OCI-LY3 (cell line): Measurements from ENCODE around the gene OR4K1.

ENCODE experiments used
- H2AFZ ChIP-seq: fragments of 200-600, 300-600 bp; shearing (Covaris generic); 2 replicates; pipeline ENCODE4 v1.6.0; 2014; ENCODE audit warnings: antibody characterized with exemption, low read depth, low read length
- H3K27ac ChIP-seq: fragments of 200-600, 300-600 bp; sonication (generic); 2 replicates; pipeline ENCODE4 v1.5.1; 2014; ENCODE audit warnings: mild to moderate bottlenecking, low read length, moderate library complexity, mixed read lengths
- H3K27me3 ChIP-seq: fragments of 200-600, 300-600 bp; sonication (generic); 2 replicates; pipeline ENCODE4 v1.6.1; 2014; ENCODE audit warnings: low read depth, low read length, mixed read lengths
- H3K36me3 ChIP-seq: fragments of 200-600, 300-600 bp; sonication (generic); replicated peaks from 2 replicates; pipeline ENCODE3; 2014; ENCODE audit warnings: low read depth, low read length, mixed read lengths
- H3K4me1 ChIP-seq: fragments of 300-600, 200-600 bp; sonication (generic); 2 replicates; pipeline ENCODE4 v1.6.1; 2014; ENCODE audit warnings: low read length, mixed read lengths
- H3K4me2 ChIP-seq: fragments of 200-600, 300-600 bp; sonication (generic); 2 replicates; pipeline ENCODE4 v1.6.1; 2014; ENCODE audit warnings: low read length, mixed read lengths
- H3K4me3 ChIP-seq: fragments of 300-600, 200-600 bp; sonication (generic); 2 replicates; pipeline ENCODE4 v1.5.1; 2014; ENCODE audit warnings: antibody characterized with exemption, mild to moderate bottlenecking, low read length, moderate library complexity
- H3K79me2 ChIP-seq: fragments of 300-600, 200-600 bp; shearing (Covaris generic); 2 replicates; pipeline ENCODE4 v1.6.1; 2014; ENCODE audit warnings: mild to moderate bottlenecking, low read length, mixed read lengths
- H3K9ac ChIP-seq: fragments of 300-600, 200-600 bp; shearing (Covaris generic); 2 replicates; pipeline ENCODE4 v1.6.0; 2014; ENCODE audit warnings: mild to moderate bottlenecking, low read length, moderate library complexity
- H3K9me3 ChIP-seq: fragments of 200-600, 300-600 bp; shearing (Covaris generic); 2 replicates; pipeline ENCODE4 v1.6.1; 2014; ENCODE audit warnings: low read length, mixed read lengths; ENCODE audit not compliant: insufficient read depth
- H4K20me1 ChIP-seq: fragments of 200-600, 300-600 bp; sonication (generic); 2 replicates; pipeline ENCODE4 v1.6.1; 2016; ENCODE audit warnings: low read length, mixed read lengths; ENCODE audit not compliant: insufficient read depth
- EZH2phosphoT487 ChIP-seq: fragments of 200-600 bp; shearing (Covaris generic); IDR thresholded peaks from 2 replicates; pipeline ENCODE4 v1.6.1; 2018; ENCODE audit warnings: antibody characterized with exemption, mixed run types, low read depth
- TF ChIP-seq, protein P1 (sequence below): fragments of 200-600, 300-600 bp; sonication (generic); IDR thresholded peaks from 2 replicates; pipeline ENCODE4 v1.5.1; 2014; ENCODE audit warnings: antibody characterized with exemption, low read length, low read depth

The OR4K1 gene, protein sequence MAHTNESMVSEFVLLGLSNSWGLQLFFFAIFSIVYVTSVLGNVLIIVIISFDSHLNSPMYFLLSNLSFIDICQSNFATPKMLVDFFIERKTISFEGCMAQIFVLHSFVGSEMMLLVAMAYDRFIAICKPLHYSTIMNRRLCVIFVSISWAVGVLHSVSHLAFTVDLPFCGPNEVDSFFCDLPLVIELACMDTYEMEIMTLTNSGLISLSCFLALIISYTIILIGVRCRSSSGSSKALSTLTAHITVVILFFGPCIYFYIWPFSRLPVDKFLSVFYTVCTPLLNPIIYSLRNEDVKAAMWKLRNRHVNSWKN

DNA sequence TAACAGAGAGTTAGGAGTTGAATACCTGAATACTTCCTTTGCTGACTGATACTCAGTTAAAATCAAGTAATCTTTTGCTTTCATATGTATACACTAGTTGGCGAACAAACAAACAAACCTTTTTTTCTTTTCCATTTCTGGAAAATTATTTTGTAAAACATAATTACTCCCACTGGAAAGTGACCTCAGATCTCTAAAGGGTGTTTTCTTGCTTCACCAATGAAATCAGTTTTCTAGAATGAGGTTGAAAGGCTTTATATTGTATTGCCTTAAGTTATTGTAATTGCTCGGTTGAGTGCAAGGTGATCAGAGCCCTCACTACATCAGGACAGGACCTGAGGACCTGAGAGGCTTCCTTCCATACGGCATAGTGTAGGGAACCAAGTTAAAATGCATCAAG lies at the start of gene OR4K1:
TSS of gene OR4K1 (plus strand) at position 301 of the 400 bp plus-strand sequence. CDS start 4,750 bp downstream, outside the sequence.
- H2AFZ ChIP-seq, result no peak within 1 kb of the TSS
- H4K20me1 ChIP-seq, result no peaks in the 10 kb centered on the region
- no peaks in the 10 kb centered on the region for H3K79me2 ChIP-seq
- H3K4me2 ChIP-seq, result no peak within 1 kb of the TSS
- no peaks in the 10 kb centered on the region for H3K4me1 ChIP-seq
- H3K27me3 ChIP-seq, result no peaks in the 10 kb centered on the region
- no peak within 1 kb of the TSS for H3K9ac ChIP-seq
- H3K4me3 ChIP-seq, result no peak within 1 kb of the TSS
- H3K27ac ChIP-seq, result no peak within 1 kb of the TSS
- H3K36me3 ChIP-seq, result no peaks in the 10 kb centered on the region
- TF ChIP-seq, protein P1, sequence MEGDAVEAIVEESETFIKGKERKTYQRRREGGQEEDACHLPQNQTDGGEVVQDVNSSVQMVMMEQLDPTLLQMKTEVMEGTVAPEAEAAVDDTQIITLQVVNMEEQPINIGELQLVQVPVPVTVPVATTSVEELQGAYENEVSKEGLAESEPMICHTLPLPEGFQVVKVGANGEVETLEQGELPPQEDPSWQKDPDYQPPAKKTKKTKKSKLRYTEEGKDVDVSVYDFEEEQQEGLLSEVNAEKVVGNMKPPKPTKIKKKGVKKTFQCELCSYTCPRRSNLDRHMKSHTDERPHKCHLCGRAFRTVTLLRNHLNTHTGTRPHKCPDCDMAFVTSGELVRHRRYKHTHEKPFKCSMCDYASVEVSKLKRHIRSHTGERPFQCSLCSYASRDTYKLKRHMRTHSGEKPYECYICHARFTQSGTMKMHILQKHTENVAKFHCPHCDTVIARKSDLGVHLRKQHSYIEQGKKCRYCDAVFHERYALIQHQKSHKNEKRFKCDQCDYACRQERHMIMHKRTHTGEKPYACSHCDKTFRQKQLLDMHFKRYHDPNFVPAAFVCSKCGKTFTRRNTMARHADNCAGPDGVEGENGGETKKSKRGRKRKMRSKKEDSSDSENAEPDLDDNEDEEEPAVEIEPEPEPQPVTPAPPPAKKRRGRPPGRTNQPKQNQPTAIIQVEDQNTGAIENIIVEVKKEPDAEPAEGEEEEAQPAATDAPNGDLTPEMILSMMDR, result no peak
- TF ChIP-seq EZH2phosphoT487, result no peak
- no peaks in the 10 kb centered on the region for H3K9me3 ChIP-seq

DNA sequence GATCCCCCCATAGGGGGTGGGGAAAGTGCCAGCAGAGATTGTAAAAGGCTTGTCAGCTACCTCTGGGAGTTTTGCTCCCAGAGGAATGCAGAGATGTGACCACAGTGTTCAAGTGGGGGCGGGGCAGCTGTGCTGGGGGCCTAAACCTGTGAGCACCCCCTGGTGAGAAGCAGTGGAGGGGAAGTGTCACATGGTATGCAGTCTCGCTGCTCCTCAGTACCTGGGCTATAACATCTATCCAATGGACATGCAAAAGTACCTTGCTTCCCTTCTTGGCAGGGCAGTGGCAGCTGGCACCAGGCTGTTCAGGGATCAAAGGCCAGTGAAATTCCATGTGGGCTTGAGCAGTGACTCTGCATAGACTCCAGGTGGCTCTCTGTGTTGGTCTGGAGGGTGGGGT lies 35.4 kb upstream of the OR4K1 start:
- Histone ChIP-seq H2AFZ (no peak overlapping the region), H3K27ac (no peak overlapping the region), H3K4me2 (no peak overlapping the region), H4K20me1 (no peaks in the 10 kb centered on the region), H3K9me3 (peaks cover 9% of the 10 kb centered on the region; the same call in 1 of the 2 replicates), H3K4me3 (no peak overlapping the region), H3K27me3 (no peaks in the 10 kb centered on the region), H3K79me2 (no peaks in the 10 kb centered on the region), H3K4me1 (no peaks in the 10 kb centered on the region), H3K9ac (no peak overlapping the region), H3K36me3 (no peaks in the 10 kb centered on the region)
- TF ChIP-seq, protein P1, result no peak
- TF ChIP-seq EZH2phosphoT487, result no peak

DNA sequence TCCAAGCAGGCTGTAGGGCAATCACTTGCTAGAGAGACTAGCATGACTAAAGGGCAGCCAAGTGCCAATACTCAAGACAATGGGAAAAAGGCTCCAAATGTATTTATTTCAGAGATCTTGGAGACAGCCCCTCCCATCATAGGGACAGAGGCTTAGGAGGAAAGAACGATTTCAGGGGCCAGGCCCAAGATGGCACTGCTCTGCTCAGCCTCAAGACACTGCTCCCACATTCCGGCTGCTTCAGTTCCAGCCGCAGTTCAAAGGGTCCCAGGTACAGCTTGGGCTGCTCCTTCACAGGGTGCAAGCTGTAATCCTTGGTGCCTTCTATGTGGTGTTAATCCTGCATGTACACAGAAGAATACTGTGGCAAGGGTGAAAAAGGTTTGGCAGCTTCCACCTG lies 29.7 kb upstream of the OR4K1 start:
- Histone ChIP-seq H3K27me3 (no peaks in the 10 kb centered on the region), H3K36me3 (no peaks in the 10 kb centered on the region), H3K79me2 (no peaks in the 10 kb centered on the region), H2AFZ (no peak overlapping the region), H3K4me1 (no peaks in the 10 kb centered on the region), H3K9me3 (no peaks in the 10 kb centered on the region), H3K27ac (no peak overlapping the region), H3K4me2 (no peak overlapping the region), H4K20me1 (no peaks in the 10 kb centered on the region), H3K9ac (no peak overlapping the region), H3K4me3 (no peak overlapping the region)
- TF ChIP-seq, protein P1, result no peak
- TF ChIP-seq EZH2phosphoT487, result no peak

DNA sequence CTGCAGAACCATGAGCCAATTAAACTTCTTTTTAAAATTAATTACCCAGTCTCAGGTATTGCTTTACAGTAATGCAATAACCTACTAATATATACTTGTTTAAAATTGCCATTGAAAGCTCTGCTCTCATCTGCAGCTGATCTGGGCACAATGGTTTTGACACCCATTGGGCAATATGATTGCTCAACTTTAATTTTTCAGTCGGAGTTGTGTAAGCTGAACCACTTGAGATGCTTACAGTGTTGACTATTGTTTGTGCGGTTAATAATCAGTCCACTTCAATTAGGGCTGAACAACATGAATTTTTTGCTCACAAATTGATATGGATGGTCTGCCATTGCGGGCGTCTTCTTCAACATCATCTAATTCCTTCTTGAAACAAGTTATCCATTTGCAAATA lies 28.3 kb upstream of the OR4K1 start:
- Histone ChIP-seq H3K4me1 (no peaks in the 10 kb centered on the region), H3K36me3 (no peaks in the 10 kb centered on the region), H2AFZ (no peak overlapping the region), H3K4me2 (no peak overlapping the region), H4K20me1 (no peaks in the 10 kb centered on the region), H3K9me3 (no peaks in the 10 kb centered on the region), H3K4me3 (no peak overlapping the region), H3K27me3 (no peaks in the 10 kb centered on the region), H3K27ac (no peak overlapping the region), H3K79me2 (no peaks in the 10 kb centered on the region), H3K9ac (no peak overlapping the region)
- TF ChIP-seq, protein P1, result no peak
- TF ChIP-seq EZH2phosphoT487, result no peak
